GM19025 (cell line): Measurements from ENCODE around the gene BAIAP2.
"Not testable (repeated sequence)": the region's sequence is repeated elsewhere in the genome, so short reads cannot be mapped to it uniquely, and the experiment has no call there.

Source experiments
- ATAC-seq: cut with Tn5 transposase; IDR thresholded peaks from one replicate; pipeline ENCODE4 v1.9.1; 2021; ENCODE audit warnings: mild to moderate bottlenecking, low read depth, moderate library complexity; ENCODE audit not compliant: unreplicated experiment

Gene BAIAP2

GRCh38 chr17:81153340-81153803 is 118.4 kb downstream of the BAIAP2 start:
- no peak for ATAC-seq

- not testable (repeated sequence) for ATAC-seq
These were observed 119.1 kb downstream of the BAIAP2 start for GRCh38 chr17:81154016-81154415.

GRCh38 chr17:81154961-81155360 is 120.0 kb downstream of the BAIAP2 start:
- no peak for ATAC-seq

- no peak for ATAC-seq
These were observed 122.2 kb downstream of the BAIAP2 start for GRCh38 chr17:81156866-81157805.

- no peak for ATAC-seq
These were observed 123.1 kb downstream of the BAIAP2 start for GRCh38 chr17:81157848-81158687.

GRCh38 chr17:81158688-81159590 is 124.0 kb downstream of the BAIAP2 start:
- ATAC-seq = no peak

- no peak for ATAC-seq
These were observed 124.8 kb downstream of the BAIAP2 start for GRCh38 chr17:81159611-81160265.

GRCh38 chr17:81160306-81160705 is 125.4 kb downstream of the BAIAP2 start:
- no peak for ATAC-seq

- ATAC-seq = no peak
These were observed 125.9 kb downstream of the BAIAP2 start for GRCh38 chr17:81160747-81161453.

- no peak for ATAC-seq
These were observed 126.6 kb downstream of the BAIAP2 start for GRCh38 chr17:81161536-81161935.

- ATAC-seq = no peak
These were observed 127.0 kb downstream of the BAIAP2 start for GRCh38 chr17:81161972-81162371.

GRCh38 chr17:81162491-81162890 is 127.5 kb downstream of the BAIAP2 start:
- ATAC-seq = no peak

GRCh38 chr17:81163051-81163695 is 128.2 kb downstream of the BAIAP2 start:
- ATAC-seq = no peak

GRCh38 chr17:81163703-81164370 is 128.9 kb downstream of the BAIAP2 start:
- no peak for ATAC-seq

- ATAC-seq = no peak
These were observed 129.7 kb downstream of the BAIAP2 start for GRCh38 chr17:81164371-81165245.

- ATAC-seq = no peak
These were observed 130.5 kb downstream of the BAIAP2 start, which contains the start of gene PVALEF for GRCh38 chr17:81165246-81166032. PVALEF (plus strand) TSS chr17:81165507; CDS start chr17:81181227, 15,720 bp downstream.
